Putamen (tissue), 1 donor: ENCODE measurements around the gene CSNK1D.

ENCODE experiments used
- DNase-seq: peaks from one replicate; pipeline ENCODE4 v3.0.0-alpha.2; 2016; ENCODE audit warnings: low spot score

CSNK1D gene

GRCh38 chr17:82252511-82253178, 20.9 kb downstream of the CSNK1D start:
- DNase-seq = no peak

DNA sequence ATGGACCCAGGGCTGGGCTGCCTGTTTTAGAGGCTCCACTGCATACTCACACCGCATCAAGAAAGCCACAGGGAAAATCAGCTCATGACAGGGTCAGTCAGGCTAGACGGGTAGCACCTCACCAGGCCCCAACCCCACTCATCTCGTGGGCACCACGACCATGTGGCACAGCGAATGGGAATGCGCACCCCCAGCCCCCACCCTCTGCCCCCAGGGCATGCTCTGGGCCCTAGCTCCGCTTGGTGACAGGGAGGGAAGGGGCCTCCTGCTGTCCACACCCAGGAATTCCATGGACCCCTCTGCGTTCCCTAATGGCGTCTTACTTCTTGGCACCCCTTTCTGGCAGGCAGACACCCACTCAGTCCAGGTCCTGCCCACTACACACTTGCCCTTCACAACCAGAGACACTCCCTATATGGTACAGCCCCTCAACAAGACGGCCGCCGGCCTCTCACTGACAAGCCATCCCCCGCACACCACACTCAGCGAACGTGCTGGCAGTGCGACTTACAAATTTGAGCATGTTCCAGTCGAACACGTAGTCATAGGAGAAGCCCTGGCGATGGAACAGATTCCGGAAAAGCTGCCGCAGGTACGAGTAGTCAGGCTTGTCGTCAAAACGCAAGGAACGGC, 22.5 kb downstream of the CSNK1D start:
- DNase-seq = no peak

DNA sequence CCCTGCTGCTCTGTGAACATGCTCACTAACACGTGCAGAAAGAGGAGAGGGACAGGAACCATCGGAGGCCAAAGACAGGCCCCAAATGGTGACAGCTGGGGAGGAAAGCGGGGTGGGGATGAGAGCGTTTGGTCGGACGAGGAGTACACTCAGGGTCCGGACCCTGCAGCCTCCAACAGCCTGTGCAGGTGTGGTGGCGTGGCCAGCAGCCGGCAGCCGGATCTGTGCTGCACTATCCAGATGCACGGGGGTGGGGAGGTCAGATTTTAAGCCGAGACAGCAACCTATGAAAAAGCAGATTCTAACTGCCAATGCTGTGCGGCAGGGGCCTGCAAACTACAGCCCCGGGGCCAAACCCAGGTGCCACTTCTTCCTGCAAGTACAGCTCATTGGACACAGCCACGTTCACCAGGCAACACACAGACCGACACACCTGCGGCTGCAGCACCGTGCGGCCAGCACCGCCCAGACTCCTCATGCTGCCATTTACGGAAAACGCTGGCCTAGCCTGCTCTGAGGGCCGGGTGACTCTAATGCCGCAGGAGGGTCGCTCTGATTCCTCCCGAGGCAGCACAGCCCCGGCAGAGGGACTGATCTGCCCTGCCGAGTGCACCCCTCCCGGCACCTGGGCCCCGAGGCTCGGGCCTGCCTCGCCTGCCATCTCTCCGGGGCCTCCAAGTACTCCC, 23.5 kb downstream of the CSNK1D start:
- no peak for DNase-seq

GRCh38 chr17:82248815-82249674, 24.5 kb downstream of the CSNK1D start:
- no peak for DNase-seq

- no peak for DNase-seq
Observed at GRCh38 chr17:82247856-82248671, 25.4 kb downstream of the CSNK1D start.

DNA sequence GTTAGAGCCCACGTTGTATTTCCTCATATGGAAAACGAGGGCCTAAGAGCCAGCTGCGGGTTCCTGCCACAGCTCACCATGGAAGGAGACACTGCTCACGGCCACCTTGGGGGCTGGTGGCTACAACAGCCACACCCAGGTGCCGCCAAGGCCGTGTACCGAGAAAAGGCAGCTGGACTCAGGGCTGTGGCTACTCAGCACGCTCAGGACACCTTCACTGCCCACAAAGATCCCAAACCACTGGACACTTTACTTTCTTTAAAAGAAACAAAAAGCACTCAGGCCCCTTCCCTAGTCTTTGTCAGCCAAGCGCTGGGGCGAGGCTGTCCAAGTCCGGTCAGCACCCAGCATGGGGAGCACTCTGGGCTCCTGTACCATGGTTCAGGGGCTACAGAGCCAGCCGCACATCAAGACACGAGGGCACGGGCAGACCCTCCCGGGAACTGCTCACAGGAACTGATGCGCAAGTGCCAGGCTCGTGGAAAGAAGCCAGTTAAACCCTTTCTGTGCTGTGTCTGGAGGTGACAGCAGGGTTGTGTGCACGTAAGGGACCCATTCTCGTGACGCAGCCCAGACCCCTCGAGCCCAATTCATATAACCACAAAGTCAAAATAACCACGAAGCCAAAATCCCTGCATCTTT, 26.2 kb downstream of the CSNK1D start:
- no peak for DNase-seq

- DNase-seq = no peak
Observed at GRCh38 chr17:82246365-82247181, 26.9 kb downstream of the CSNK1D start.

DNA sequence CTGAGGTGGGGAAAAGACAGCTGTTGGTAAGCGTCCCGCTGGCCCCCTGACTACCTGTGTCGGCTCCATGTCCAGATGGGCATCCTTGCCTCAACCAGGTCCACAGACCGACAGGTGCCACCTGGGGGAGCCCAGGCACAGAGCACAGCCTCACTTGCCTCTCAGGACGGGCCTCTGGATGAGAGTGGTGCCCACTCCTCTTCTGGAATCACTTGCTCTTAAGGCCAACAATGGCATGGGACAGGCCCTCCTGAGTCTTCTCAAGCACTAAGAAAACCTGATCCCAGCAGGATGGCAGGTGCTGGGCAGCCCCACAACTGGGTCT, 27.5 kb downstream of the CSNK1D start:
- no peak for DNase-seq

- DNase-seq = no peak
Observed at GRCh38 chr17:82245134-82246039, 28.1 kb downstream of the CSNK1D start.

GRCh38 chr17:82244413-82245133, 28.9 kb downstream of the CSNK1D start:
- DNase-seq = no peak

- no peak for DNase-seq
Observed at GRCh38 chr17:82243648-82244412, 29.7 kb downstream of the CSNK1D start.

- DNase-seq = peak; percentile 59
Observed at GRCh38 chr17:82242977-82243647, 30.4 kb downstream of the CSNK1D start.

- DNase-seq = no peak
Observed at GRCh38 chr17:82242698-82242976, 30.9 kb downstream of the CSNK1D start.

GRCh38 chr17:82241926-82242697, 31.4 kb downstream of the CSNK1D start:
- no peak for DNase-seq

DNA sequence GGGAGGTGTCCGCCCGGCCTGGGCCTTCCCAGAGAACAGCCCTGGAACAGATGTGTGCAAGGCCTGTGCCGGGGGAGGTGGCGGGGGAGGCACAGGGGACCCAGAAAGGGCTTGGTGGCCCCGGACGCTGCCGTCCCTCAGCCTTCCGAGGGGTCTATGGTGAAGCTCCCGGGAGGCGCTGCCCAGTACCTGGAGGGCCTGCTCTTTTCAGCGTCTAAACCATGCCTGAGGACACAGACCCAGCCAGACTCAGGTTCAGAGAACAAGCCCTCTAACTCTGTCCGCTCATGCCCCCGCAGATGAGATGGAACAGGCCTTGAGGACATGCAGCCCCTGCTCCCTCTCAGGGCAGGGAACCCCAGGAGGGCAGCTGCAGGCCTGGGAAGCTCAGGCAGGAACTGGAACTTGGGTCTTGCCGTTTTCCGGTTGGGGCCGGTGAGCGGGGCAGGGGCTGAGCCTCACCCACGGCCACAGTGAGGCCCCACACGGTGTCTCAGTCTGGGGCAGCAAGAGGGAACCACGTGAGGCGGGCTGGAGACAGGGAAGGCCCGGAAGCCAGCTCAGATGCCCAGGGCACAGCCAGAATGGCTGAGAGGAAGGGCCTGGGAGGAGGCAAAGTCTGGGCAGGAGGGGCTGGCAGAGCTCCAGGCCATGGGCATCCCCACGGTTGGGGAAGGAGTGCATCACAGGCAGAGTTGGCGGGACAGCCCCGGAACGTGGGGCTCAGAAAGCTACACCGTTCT, 32.1 kb downstream of the CSNK1D start:
- peak; percentile 56 for DNase-seq
